CD14-positive monocyte (primary cell): ENCODE measurements around the gene MOXD1. TPM values are rescaled to one million over a fixed set of nuclear protein-coding genes. Genes with fewer than 3 reads are reported as not detected.

Source experiments
- DNase-seq, 3 donors: peaks; one replicate each; pipeline ENCODE4 v3.0.0-alpha.2; 2011 to 2022
- H2AFZ ChIP-seq: 2 replicates; pipeline ENCODE4 v1.6.0; 2012; ENCODE audit warnings: mild to moderate bottlenecking, low read depth, low read length, inconsistent platforms; ENCODE audit not compliant: insufficient read depth, poor library complexity, severe bottlenecking
- H3K27ac ChIP-seq, 2 donors: 1 replicate in 1 of 2; 2 replicates in 1 of 2; pipeline ENCODE4 v1.5.1; 2012 to 2013; ENCODE audit warnings: low read length in 2 of 2, control low read depth in 1 of 2, inconsistent platforms in 1 of 2, low read depth in 1 of 2, mild to moderate bottlenecking in 1 of 2
- H3K27me3 ChIP-seq, 2 donors: one replicate each; pipeline versions ENCODE4 v1.6.0 to v1.6.1; 2011 to 2013; ENCODE audit warnings: low read length in 2 of 2; ENCODE audit not compliant: control insufficient read depth in 2 of 2, insufficient read depth in 2 of 2
- H3K36me3 ChIP-seq, 2 donors: replicated peaks in 1 of 2; 1 replicate in 1 of 2; 2 replicates in 1 of 2; pipeline versions ENCODE4 v1.5.1 to v1.6.1; 2012 to 2013; ENCODE audit warnings: low read length in 2 of 2, control low read depth in 1 of 2, inconsistent platforms in 1 of 2, mild to moderate bottlenecking in 1 of 2; ENCODE audit not compliant: insufficient read depth in 2 of 2, control insufficient read depth in 1 of 2
- H3K4me1 ChIP-seq, 2 donors: 1 replicate in 1 of 2; 2 replicates in 1 of 2; pipeline versions ENCODE4 v1.5.1 to v1.6.1; 2012 to 2013; ENCODE audit warnings: low read length in 2 of 2, control low read depth in 1 of 2, inconsistent platforms in 1 of 2, mild to moderate bottlenecking in 1 of 2, moderate library complexity in 1 of 2; ENCODE audit not compliant: insufficient read depth in 2 of 2, control insufficient read depth in 1 of 2
- H3K4me2 ChIP-seq: replicated peaks from 2 replicates; pipeline ENCODE3; 2012; ENCODE audit warnings: low read length, moderate library complexity, mild to moderate bottlenecking; ENCODE audit not compliant: poor library complexity, severe bottlenecking; ENCODE audit errors: extremely low read depth
- H3K4me3 ChIP-seq, 3 experiments: fragments of 200-600 bp in 1 of 3; sonication (generic) in 1 of 3; replicated peaks in 1 of 3; 1 replicate in 2 of 3; 2 replicates in 1 of 3; pipeline ENCODE4 v1.5.1; 2011 to 2013; ENCODE audit warnings: low read length in 3 of 3, mild to moderate bottlenecking in 3 of 3, control low read depth in 2 of 3, low read depth in 2 of 3, inconsistent platforms in 1 of 3, moderate library complexity in 1 of 3
- H3K79me2 ChIP-seq: 2 replicates; pipeline ENCODE4 v1.6.0; 2012; ENCODE audit warnings: mild to moderate bottlenecking, control low read depth, inconsistent platforms, low read length, moderate library complexity; ENCODE audit not compliant: insufficient read depth
- H3K9ac ChIP-seq: 2 replicates; pipeline ENCODE4 v1.6.0; 2017; ENCODE audit warnings: low read length, mild to moderate bottlenecking; ENCODE audit not compliant: insufficient read depth, poor library complexity, severe bottlenecking
- H3K9me3 ChIP-seq, 2 donors: replicated peaks in 1 of 2; 1 replicate in 1 of 2; 2 replicates in 1 of 2; pipeline versions ENCODE4 v1.5.1 to v1.6.1; 2012 to 2013; ENCODE audit warnings: low read length in 2 of 2, control low read depth in 1 of 2; ENCODE audit not compliant: control insufficient read depth in 1 of 2, insufficient read depth in 1 of 2
- H4K20me1 ChIP-seq: 2 replicates; pipeline ENCODE4 v1.6.0; 2012; ENCODE audit warnings: mild to moderate bottlenecking, low read length, control low read depth, moderate library complexity; ENCODE audit not compliant: insufficient read depth
- H3K27ac Mint-ChIP-seq, 7 donors: one replicate each; pipeline ENCODE4 v1.8.0; 2020; ENCODE audit warnings: mild to moderate bottlenecking in 7 of 7, mixed read lengths in 7 of 7, moderate library complexity in 6 of 7, inconsistent platforms in 2 of 7
- H3K27me3 Mint-ChIP-seq, 3 donors: one replicate each; pipeline ENCODE4 v1.8.0; 2021 to 2022; ENCODE audit warnings: low read depth in 3 of 3, mild to moderate bottlenecking in 3 of 3, mixed read lengths in 3 of 3, moderate library complexity in 3 of 3, inconsistent platforms in 1 of 3
- H3K36me3 Mint-ChIP-seq, 2 donors: one replicate each; pipeline ENCODE4 v1.8.0; 2020; ENCODE audit warnings: mixed read lengths in 2 of 2, inconsistent platforms in 1 of 2, mild to moderate bottlenecking in 1 of 2
- H3K4me1 Mint-ChIP-seq: one replicate; pipeline ENCODE4 v1.8.0; 2020; ENCODE audit warnings: mild to moderate bottlenecking, mixed read lengths
- H3K4me3 Mint-ChIP-seq, 2 donors: one replicate each; pipeline ENCODE4 v1.8.0; 2020; ENCODE audit warnings: mild to moderate bottlenecking in 2 of 2, mixed read lengths in 2 of 2, moderate library complexity in 1 of 2
- H3K9me3 Mint-ChIP-seq, 7 donors: one replicate each; pipeline ENCODE4 v1.8.0; 2020 to 2022; ENCODE audit warnings: mixed read lengths in 7 of 7, mild to moderate bottlenecking in 6 of 7, moderate library complexity in 6 of 7, inconsistent platforms in 2 of 7
- WGBS: methylation state at CpG from one replicate; pipeline ENCODE4 v1.1.5; 2013; ENCODE audit warnings: missing lambda C conversion rate; ENCODE audit not compliant: insufficient coverage; 5-methylcytosine and 5-hydroxymethylcytosine counted together
- intact Hi-C, 2 donors: fragments of 100-400 bp; cut with micrococcal nuclease; formaldehyde crosslinking; loops; one replicate each; pipeline versions ENCODE4 v1.15.0 to v1.15.1; 2023
- polyA plus RNA-seq, 3 donors: library from polyadenylated mRNA; depleted of rRNA in 1 of 3; unstranded in 2 of 3; stranded (reverse) in 1 of 3; fragments of 300-500 nt in 2 of 3; fragments of >200 nt in 1 of 3; fragmentation: Illumina TruSeq in 2 of 3; gene quantifications; 1 replicate in 2 of 3; 2 replicates in 1 of 3; pipeline ENCODE4 v1.2.3, GENCODE V29; 2012 to 2021
- TF ChIP-seq, protein P1 (sequence below): fragments of 200-600 bp; IDR thresholded peaks from one replicate; pipeline ENCODE4 v1.8.0; 2022; ENCODE audit warnings: antibody characterized with exemption, mild to moderate bottlenecking

MOXD1 gene
- polyA plus RNA-seq, 3 donors: not detected

DNA sequence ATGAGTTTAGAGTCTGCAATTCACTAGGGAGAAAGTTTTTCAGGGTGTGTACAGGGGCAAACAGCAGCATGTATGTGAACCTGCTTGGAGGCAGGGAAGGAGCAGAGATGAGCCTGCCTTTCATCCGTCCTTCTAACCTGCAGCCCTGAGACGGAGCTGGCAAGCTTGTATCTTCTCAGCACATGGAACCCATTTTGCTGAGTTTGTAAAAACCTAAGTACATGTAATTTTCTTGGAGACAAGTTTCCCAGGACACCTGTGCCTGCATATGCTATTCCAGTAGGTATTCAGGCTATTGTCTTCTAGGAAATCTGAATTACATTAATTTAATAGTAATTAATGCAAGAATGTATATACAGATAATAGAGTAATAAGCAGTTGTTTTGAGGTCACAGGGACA, 28.8 kb upstream of the MOXD1 start:
- Histone ChIP-seq H3K36me3 (no peaks in the 10 kb centered on the region), H4K20me1 (no peaks in the 10 kb centered on the region), H3K4me3 (no peak overlapping the region), H2AFZ (no peak overlapping the region), H3K9ac (no peak overlapping the region), H3K4me2 (no peak overlapping the region), H3K9me3 (peaks cover 3 to 5% of the 10 kb centered on the region in 2 donors), H3K27ac (no peak overlapping the region), H3K27me3 (no peaks in the 10 kb centered on the region), H3K4me1 (no peaks in the 10 kb centered on the region), H3K79me2 (no peaks in the 10 kb centered on the region)
- intact Hi-C loops: no loop called here
- no peak overlapping the region for H3K27ac Mint-ChIP-seq
- H3K36me3 Mint-ChIP-seq: no peaks in the 10 kb centered on the region
- 100% methylated on average over 1 of the region's 2 CpGs for WGBS
- peaks cover 1 to 12% (median 3%) of the 10 kb centered on the region in 3 donors for H3K27me3 Mint-ChIP-seq
- no peak overlapping the region for H3K4me3 Mint-ChIP-seq
- H3K4me1 Mint-ChIP-seq: no peaks in the 10 kb centered on the region
- peaks cover 1 to 9% (median 4%) of the 10 kb centered on the region in 7 donors for H3K9me3 Mint-ChIP-seq
- no peak for DNase-seq
- TF ChIP-seq, protein P1, sequence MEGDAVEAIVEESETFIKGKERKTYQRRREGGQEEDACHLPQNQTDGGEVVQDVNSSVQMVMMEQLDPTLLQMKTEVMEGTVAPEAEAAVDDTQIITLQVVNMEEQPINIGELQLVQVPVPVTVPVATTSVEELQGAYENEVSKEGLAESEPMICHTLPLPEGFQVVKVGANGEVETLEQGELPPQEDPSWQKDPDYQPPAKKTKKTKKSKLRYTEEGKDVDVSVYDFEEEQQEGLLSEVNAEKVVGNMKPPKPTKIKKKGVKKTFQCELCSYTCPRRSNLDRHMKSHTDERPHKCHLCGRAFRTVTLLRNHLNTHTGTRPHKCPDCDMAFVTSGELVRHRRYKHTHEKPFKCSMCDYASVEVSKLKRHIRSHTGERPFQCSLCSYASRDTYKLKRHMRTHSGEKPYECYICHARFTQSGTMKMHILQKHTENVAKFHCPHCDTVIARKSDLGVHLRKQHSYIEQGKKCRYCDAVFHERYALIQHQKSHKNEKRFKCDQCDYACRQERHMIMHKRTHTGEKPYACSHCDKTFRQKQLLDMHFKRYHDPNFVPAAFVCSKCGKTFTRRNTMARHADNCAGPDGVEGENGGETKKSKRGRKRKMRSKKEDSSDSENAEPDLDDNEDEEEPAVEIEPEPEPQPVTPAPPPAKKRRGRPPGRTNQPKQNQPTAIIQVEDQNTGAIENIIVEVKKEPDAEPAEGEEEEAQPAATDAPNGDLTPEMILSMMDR: no peak

DNA sequence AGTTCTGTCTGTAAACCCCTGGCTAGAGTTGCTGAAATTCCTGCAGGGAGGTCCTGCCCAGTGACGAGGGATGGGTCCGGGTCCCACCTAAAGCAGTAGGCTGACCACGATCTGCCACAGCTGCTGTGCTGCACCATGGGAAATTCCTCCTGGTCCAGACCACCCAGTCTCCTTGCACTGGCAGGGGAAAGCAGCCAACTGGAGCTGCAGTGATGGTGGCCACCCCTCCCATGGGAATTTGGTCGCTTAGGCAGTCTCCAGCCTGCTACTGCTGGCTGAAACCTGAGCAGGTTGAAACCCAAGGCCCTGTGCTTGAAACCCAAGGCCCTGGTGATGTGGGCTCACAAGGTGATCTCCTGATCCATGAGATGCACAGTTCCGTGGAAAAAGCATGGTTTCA, 23.9 kb upstream of the MOXD1 start:
- H3K36me3 Mint-ChIP-seq: no peaks in the 10 kb centered on the region
- no peak overlapping the region for H3K4me3 Mint-ChIP-seq
- Histone ChIP-seq H4K20me1 (no peaks in the 10 kb centered on the region), H2AFZ (no peak overlapping the region), H3K4me3 (no peak overlapping the region), H3K27me3 (no peaks in the 10 kb centered on the region), H3K4me1 (no peaks in the 10 kb centered on the region), H3K9ac (no peak overlapping the region), H3K4me2 (no peak overlapping the region), H3K79me2 (no peaks in the 10 kb centered on the region), H3K9me3 (peaks cover 8 to 11% of the 10 kb centered on the region in 2 donors), H3K27ac (no peak overlapping the region), H3K36me3 (no peaks in the 10 kb centered on the region)
- no peak overlapping the region for H3K27ac Mint-ChIP-seq
- H3K4me1 Mint-ChIP-seq: no peaks in the 10 kb centered on the region
- no peak for DNase-seq
- WGBS: 98% methylated on average over 5 of the region's 5 CpGs
- H3K27me3 Mint-ChIP-seq: peaks cover 2 to 19% (median 3%) of the 10 kb centered on the region in 3 donors
- H3K9me3 Mint-ChIP-seq: peaks cover 1 to 24% (median 18%) of the 10 kb centered on the region in 7 donors
- TF ChIP-seq, protein P1: no peak
- intact Hi-C loops: no loop called here
